Adipose tissue (tissue), 3 donors: ENCODE data around the gene CR1L. TPM values are rescaled to one million over a fixed set of nuclear protein-coding genes. Genes with fewer than 3 reads are reported as not detected.
"Not testable (repeated sequence)": the region's sequence is repeated elsewhere in the genome, so short reads cannot be mapped to it uniquely, and the experiment has no call there.

Source experiments
- H3K27ac ChIP-seq: one replicate; pipeline ENCODE4 v1.5.1; 2013; ENCODE audit warnings: low read depth, low read length
- WGBS, 3 donors: extraction: QIAGEN DNeasy Blood & Tissue Kit; methylation state at CpG; one replicate each; pipeline ENCODE4 v1.1.7; 2013; 5-methylcytosine and 5-hydroxymethylcytosine counted together
- polyA plus RNA-seq, 3 donors: library from polyadenylated mRNA; stranded (reverse); fragments of 200-250 nt; gene quantifications; one replicate each; pipeline ENCODE4 v1.2.3, GENCODE V29; 2013
- donor health status: healthy with polysubstance abuse.
- donor health status: Bipolar disorder and iron deficiency.
- donor health status: healthy.

CR1L gene
- polyA plus RNA-seq, 3 donors: not detected

DNA sequence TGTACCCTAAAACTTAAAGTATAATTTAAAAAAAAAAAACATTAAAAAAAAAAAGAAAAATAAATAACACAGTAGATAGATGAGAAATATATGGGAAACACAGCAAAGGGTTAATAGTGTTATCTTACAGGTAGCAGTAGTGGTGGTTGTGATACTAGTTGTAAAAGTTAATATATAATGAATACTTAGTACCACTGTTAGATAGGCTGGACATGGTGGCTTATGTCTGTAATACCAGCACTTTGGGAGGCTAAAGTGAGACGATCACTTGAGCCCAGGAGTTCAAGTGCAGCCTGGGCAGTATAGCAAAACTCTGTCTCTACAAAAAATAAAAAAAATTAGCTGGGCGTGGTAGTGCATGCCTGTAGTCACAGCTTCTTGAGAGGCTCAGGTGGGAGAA lies 74.3 kb downstream of the CR1L start:
- 87 to 93% (median 91%) methylated on average over 2 of the region's 2 CpGs for WGBS, 3 donors

DNA sequence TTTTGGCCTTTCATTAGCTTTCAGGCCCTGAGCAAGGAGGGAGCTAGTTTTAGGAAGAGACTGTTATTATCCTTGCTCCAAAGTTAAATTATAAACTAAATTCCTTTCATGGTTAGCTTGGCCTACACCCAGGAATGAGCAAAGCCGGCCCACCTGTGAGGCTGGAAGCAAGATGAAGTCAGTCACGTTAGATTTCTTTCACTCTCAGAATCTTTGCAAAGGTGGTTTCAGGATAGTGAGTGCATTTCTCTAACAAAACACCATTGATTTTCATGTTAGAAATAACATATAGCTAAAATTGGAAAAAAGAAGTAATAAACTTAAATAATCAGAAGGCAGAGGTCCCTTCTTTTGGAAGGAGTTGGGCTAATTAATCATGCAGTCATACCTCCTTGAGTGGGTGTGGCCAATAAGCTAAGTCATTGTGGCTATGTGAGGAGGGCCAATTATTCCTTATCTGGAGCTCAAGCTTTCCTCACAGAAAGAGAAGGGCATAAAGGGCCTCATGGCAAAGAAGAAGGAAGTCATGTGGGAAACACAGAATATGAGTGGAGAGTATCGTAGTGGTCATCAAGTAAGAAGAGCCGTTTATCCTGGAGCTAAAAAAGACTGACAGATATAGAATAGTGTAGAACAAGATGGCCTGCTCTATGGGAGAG lies 83.4 kb downstream of the CR1L start:
- H3K27ac ChIP-seq: not testable (repeated sequence)
- 75 to 82% (median 78%) methylated on average over 4 of the region's 4 CpGs for whole genome bisulfite sequencing, 3 donors

More for the DNA sequence above, 74.3 kb downstream of the CR1L start:
- H3K27ac ChIP-seq: no peak overlapping the region

DNA sequence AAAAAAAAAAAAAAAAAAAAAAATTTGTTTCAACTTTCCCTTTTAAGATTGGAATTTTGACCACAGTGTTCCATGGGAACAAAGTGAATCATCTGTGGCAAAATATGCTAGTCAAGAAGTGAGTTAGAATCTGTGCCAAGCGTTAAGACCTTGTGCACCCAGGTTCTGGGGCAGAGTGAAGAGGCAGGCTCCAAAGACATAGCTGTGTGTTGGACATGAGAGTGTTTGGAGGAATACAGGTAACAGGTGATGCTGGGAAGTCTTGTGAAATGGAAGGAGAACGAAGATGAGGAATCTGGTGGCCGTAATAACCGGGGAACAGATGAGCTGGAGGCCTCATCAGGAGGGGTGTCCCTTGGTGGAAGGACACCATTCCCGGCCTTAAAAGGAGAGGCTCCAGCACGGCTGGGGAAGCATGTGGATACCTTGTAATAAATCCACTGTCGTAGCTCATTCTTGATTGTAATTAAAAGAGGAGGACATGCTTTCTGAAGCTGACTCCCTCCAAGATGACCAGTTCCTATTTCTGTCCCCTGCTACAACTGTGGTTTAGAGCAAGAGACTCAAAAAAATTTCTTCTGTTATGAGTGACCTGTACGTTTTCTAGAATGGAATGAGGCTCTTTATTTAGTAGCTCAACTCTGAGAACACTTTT lies 92.7 kb downstream of the CR1L start:
- not testable (repeated sequence) for H3K27ac ChIP-seq
- 71 to 87% (median 80%) methylated on average over 7 to 8 of the region's 8 CpGs for WGBS, 3 donors

DNA sequence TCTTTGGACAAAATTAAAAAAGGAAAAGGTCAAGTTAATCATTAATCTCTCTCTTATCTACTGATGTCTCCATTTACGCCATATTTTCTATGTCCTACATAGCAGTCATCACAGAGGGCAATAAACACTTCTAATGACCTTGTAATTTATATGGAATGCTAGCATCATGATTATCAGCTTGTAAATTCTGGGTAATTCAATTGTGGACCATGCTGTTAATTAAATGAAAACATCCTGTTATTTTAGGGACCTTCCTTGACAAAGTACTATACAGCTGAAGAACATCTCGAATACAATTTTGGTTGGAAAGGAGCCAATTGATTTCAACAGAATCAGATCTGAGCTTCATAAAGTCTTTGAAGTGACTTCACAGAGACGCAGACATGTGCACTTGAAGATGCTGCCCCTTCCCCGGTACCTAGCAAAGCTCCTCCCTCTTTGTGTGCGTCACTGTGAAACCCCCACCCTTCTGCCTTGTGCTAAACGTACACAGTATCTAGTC lies 93.3 kb downstream of the CR1L start:
- not testable (repeated sequence) for H3K27ac ChIP-seq
- 27 to 42% (median 28%) methylated on average over 6 of the region's 6 CpGs for WGBS, 3 donors

DNA sequence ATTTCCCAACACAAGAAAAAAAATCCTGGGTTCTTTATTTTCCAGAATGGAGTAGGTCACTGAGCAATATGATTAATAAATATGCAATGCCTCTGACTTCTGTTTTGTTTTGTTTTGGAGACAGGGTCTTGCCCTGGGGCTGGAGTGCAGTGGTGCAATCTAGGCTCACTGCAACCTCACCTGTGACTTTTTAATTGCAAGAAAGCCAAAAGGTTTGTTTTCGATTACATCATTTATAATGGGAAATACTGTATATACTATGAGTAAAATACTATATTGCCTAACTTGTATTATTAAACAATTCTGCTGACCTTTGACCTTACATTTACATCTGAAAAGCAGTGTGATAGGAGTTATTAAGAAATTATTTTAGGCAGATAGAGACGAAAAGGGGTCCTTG lies 95.3 kb downstream of the CR1L start:
- no peak overlapping the region for H3K27ac ChIP-seq
- WGBS, 3 donors: 82 to 90% (median 89%) methylated on average over 2 of the region's 2 CpGs

DNA sequence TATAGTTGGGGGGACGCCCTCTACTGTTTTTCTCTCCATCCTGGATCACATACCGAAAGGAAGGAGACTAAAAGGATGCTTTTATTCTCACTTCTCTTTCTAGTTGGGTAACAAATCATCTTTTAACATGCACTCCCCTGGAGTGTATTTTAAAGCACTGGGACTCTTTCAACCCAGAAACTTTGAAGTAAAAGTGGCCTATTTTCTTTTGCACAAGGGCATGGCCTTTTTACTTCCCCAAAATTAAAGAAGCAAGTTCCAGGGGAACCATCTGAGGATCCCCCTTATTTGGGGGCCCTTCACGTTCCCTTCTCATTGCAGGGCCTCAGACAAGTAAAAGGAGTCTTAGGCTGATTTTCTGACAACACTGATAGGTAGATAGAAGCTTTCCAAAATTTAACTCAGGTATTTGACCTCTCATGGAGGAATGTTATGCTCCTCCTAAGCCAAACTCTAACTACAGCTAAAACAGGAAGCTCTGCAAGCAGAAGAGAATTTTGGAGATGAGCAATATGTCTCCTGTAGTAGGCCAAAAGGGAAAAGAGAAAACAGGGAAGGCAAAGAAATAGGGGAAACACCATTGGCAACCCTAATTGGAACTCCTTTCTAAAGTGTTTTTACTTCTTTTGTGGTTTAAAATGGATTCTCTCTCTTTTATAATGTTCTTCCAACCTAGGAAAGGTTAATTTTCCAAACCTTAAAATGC lies 98.1 kb downstream of the CR1L start:
- no peak overlapping the region for H3K27ac ChIP-seq

DNA sequence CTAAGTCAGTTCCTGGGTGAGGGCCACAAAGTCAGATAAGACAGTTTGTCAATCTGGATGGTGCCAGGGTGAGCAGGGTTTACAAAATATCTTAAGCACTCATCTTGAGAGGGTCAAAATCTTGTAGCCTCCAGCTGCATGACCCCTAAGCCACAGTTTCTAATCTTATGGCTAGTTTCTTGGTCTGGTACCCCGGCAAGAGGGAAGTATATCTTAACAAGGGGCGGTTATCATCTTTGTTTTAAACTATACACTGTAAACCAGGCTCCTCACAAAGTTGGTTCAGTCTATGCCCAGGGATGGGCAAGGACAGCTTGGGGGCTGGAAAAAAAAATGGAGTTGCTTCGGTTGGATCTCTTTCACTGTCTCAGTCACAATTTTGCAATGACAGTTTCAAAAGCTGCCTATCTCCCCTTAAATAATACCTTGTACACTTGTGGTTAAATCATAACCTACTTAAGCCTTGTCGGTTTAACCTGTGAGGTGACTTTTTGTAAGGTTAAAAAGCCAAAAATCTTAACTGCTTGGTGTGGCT lies 99.1 kb downstream of the CR1L start:
- no peak overlapping the region for H3K27ac ChIP-seq
- 86 to 95% (median 91%) methylated on average over 4 of the region's 4 CpGs for whole genome bisulfite sequencing, 3 donors

More for the DNA sequence above, 98.1 kb downstream of the CR1L start:
- 75 to 97% (median 79%) methylated on average over 3 of the region's 3 CpGs for WGBS, 3 donors

DNA sequence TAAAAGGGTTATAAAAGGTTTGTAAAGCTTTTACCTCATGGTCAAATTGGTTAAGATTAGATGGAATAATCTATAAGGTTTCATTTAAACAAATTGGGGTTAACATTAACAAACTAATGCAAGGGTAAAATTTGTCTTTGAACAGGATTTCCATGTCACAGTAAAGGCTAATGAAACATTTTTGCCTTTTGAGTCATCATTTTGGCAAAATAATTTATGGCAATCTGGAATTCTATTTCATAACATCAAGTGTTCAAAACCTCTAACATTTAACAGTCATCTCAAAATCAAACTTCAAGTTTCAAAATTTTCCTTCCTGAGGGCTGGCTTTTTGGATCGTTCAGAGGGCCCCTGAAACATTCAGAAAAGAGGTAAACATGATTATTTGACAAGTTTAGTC lies 100.4 kb downstream of the CR1L start:
- WGBS, 3 donors: 24 to 93% (median 44%) methylated on average over 1 of the region's 1 CpG
- no peak overlapping the region for H3K27ac ChIP-seq

DNA sequence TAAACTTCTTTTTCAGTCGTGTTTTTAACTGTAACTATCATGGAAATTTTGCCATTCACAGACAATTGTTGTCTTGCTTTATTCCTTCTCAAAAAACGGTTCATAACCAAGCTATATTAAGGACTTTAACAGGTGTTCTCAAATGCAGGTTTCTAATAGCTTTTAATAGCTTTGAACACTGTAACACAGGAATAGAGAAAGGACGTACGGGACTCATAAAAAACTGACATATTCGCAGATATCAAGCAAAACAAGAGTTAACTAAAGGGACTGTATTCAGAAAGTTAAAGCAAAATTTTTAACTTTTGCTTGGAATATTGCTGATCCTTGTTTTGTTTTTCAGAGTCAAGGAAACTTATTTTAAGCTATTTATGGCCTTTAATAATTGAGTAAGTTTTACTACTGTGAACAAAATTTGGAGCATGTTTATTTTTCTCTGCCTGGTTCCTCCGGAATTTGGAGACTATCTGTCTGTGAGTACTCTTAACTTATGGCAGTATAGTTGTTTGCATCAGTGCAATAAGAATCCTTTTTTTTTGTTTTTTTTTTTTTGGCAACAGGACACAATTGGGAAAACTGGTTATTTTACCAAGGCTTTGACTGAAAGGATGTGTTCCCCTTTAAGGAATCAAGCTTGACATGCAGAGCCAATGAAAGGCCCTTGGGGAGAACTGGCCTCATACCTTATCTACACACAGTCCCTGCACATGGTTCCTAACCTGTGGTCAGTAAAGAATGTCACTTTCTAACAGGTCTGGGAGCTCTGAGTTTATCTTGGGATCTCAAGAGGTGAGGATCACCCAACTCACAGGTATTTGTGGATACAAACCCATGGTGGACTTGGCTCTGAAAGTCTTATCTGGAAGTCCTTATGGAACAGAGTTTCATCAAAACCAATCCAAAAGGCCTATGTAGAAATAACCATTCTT lies 101.2 kb downstream of the CR1L start:
- 78 to 90% (median 87%) methylated on average over 6 of the region's 6 CpGs for WGBS, 3 donors
- no peak overlapping the region for H3K27ac ChIP-seq

DNA sequence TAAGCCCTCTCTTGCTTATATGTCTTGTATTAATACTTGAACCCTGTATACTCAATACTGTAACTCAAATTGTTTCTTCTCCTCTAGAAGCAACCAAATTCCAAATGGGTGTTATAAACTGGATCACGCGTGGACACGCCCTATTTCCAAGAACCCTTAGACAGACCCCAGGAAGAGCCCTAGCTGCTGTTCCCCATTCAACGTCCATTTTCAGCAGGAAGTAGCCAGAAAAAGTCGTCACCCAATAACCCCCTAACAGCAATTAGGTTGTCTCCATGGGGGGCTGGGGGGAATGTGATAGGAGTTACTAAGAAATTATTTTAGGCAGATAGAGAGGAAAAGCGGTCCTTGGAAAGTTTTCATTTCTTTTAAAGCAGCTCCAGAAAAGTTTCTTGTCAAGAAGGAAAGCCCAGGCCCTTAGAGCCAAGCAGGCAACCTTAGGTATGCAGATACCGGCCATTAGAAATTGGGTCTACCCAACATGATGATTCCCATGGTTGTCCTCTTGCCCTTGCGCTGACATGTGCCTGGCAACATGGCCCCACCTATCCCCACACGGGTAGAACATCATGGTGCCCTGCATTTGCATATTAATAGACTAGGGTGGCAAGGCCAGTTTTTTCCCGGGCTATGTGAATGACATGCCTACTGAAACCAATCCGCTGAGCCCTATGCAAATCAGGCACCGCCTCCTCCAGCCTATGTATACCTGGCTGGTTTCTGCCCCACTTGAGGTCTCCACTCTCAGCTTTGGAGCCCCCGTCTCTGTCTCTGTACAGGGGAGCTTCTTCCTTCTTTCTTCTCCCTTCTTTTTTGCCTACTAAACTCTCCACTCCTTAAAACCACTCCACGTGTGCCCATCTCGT lies 102.9 kb downstream of the CR1L start:
- 90 to 94% (median 92%) methylated on average over 15 of the region's 15 CpGs for WGBS, 3 donors
- H3K27ac ChIP-seq: no peak overlapping the region

DNA sequence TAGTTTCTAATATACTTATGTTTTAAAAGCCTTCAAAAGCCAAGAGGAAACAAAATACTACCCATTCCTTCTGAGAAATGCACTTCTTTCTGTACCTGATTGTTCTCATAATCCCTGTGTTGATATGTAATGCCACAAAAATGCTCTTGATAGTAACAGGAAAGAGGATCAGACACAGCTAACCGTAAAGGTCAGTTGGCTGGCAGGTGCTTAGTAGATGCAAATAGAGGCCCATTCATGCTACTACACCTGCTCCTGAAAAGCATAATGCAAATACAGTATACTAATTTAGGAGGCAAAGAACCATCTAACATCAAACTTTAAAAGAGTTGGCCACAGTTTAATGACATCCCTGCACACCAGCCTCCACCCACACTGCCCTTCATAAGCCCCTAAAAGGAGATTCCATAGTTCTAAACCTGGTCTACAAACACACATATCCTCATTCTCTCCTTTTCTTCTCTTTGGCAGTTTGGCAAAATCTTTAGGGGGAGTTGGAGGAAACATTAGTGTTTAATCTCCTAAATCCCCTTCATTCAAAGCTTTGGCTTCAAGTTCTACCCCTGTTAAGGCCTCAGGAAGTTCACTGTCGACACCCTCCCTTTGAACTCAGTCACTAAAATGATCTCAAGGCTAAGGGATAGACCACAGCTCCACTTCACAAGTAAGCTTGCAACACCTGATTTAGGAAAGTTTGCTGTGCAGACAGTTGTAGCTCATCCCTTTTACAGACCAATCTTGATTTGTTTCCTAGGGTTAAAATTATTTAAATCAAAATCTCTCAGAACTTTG lies 104.0 kb downstream of the CR1L start:
- no peak overlapping the region for H3K27ac ChIP-seq
- 48 to 54% (median 51%) methylated on average over 2 of the region's 2 CpGs for WGBS, 3 donors

DNA sequence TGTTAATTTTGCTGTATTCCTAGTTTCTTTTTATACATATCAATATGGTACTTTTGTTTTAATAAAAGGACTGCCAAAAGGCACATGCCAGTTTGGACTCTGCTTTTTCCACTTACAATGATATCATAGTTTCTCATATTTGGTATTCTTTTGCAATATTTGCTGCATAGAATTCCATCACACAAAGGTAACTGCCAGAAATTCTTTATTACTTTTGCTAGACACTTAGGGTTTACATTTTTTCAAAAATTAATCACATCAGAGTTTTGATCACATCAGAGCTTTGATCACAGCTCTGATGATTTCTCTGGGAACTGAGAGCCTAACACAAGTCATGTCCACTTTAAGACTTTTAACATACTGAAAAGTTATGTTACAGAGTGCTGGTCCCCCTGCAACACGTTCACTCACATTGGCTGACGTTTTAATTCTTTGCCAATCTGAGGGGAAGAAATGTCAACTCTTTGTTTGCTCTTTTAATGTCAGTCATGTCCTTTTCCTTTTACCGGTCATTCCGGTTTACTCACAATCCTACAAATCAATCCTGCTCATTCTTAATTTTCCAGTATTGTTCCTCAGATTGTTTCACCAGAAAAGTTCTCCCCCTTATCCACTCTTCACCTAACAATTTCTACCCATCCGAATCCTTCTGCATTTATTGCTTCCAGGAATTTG lies 105.8 kb downstream of the CR1L start:
- no peak overlapping the region for H3K27ac ChIP-seq
- 13 to 62% (median 58%) methylated on average over 5 of the region's 5 CpGs for WGBS, 3 donors

DNA sequence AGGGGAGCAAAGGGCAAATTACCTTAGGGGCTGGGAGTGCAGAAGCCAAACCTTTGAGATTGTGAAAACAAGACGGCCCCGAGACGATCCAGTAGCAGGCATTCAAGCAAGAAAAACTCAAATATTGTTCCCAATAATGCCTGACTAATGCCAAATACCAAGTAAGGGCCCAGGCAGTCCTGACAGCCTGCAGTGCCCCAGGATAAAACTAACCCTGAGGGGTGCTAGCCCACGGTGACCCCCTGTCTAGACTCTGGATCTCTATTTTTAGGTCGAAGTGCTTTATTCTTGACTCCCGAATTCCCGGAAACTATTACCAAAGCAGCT lies 106.5 kb downstream of the CR1L start:
- peak overlapping the region; percentile 65 for H3K27ac ChIP-seq
- 4 to 21% (median 13%) methylated on average over 7 of the region's 7 CpGs for WGBS, 3 donors

DNA sequence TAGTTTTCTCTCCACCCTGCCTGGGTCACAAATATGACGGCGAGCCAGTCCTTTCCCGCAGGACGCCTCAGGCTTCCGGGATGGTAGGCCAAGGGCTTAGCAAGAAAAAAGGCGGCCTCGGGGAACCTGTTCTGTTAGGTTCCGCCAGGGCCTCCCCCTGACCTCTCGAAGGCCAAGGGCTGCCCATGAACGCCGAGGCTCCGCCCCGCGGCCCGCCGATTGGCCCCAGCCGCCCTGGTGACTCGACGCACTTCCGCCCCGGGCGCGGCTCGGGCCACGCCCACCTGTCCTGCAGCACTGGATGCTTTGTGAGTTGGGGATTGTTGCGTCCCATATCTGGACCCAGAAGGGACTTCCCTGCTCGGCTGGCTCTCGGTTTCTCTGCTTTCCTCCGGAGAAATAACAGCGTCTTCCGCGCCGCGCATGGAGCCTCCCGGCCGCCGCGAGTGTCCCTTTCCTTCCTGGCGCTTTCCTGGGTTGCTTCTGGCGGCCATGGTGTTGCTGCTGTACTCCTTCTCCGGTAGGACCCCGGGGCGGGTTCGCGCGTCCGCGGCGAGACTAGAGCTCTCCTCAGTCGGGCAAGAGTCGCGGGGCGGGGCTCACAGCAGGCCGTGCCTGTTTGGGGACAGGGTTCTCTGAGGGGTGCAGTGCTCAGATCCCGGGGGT lies 107.0 kb downstream of the CR1L start, which contains the start of gene CD46:
TSS of gene CD46 (plus strand) at position 265 of the 666 bp plus-strand sequence. CDS start at position 424, 159 bp downstream.
- WGBS, 3 donors: 0% methylated on average over 55 of the region's 55 CpGs
- H3K27ac ChIP-seq: peak within 1 kb of the TSS; percentile 65

DNA sequence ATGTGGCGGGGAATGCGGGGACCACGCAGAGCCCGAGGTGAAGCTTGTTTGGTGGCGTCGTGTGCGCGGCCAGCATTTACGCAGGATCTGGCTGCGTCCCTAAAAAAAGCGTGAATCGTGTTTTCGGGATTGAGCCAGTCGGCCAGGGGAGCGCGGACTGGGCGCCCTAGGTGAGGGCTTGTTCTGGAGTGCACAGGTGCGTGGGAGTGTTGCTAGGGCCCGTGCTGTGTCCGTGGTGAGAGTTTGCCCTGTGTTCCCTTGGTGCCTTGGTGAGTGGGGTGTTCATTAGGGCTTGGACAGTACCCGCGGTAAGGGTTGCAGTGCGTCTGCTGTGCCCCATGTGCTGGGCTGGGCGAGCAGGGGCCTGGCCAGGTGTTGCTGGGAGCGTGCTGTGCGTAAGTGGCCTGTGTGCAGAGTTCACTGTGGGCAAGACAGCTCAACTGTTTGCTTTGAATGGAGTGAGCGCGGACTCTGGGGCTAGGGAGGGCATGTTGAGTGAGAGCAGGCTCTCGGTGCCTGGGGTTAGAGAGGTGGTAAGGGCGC lies 107.6 kb downstream of the CR1L start:
- WGBS, 3 donors: 1 to 2% (median 1%) methylated on average over 30 of the region's 30 CpGs
- peak overlapping the region; percentile 65 for H3K27ac ChIP-seq
